BE2C (cell line): ENCODE results near the gene WDR93.
"Not testable (repeated sequence)": the region's sequence is repeated elsewhere in the genome, so short reads cannot be mapped to it uniquely, and the experiment has no call there.

Experiments used
- DNase-seq: peaks from one replicate; pipeline ENCODE4 v3.0.0-alpha.2; 2020
- H3K27me3 ChIP-seq: fragments of 250-450 bp; sonication (Bioruptor Pico); 2 replicates; pipeline ENCODE4 v1.5.1; 2020; ENCODE audit warnings: mild to moderate bottlenecking
- H3K36me3 ChIP-seq: fragments of 250-450 bp; sonication (Bioruptor Pico); 2 replicates; pipeline ENCODE4 v1.5.1; 2020; ENCODE audit warnings: mild to moderate bottlenecking
- H3K4me1 ChIP-seq: fragments of 250-450 bp; sonication (Bioruptor Pico); 2 replicates; pipeline ENCODE4 v1.5.1; 2020
- H3K4me3 ChIP-seq: 2 replicates; pipeline ENCODE4 v1.5.1; 2011; ENCODE audit warnings: low read depth, low read length
- H3K9me3 ChIP-seq: fragments of 250-450 bp; sonication (Bioruptor Pico); 2 replicates; pipeline ENCODE4 v1.5.1; 2020
- TF ChIP-seq, protein P1 (sequence below): IDR thresholded peaks from 2 replicates; pipeline ENCODE4 v1.5.1; 2012; ENCODE audit warnings: mild to moderate bottlenecking, low read depth, low read length

The WDR93 gene

DNA sequence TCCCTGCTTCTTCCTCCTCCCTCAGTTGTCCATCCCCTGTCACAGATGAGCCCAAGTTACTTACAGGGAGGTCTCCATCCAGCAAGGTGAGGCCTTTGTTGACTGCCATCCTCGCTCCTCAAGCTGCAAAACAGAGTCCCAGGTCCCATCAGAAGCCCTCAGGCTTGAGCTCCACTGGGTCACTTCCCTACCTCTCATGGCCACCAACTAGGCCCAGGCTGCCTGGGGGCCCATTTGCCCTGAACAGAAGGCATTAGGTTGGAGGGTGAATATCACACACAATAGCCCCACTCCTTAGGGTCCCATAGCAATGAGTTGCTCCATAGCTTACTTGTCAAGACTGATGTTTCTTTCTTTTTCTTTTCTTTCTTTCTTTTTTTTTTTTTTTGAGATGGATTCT lies 13.2 kb upstream of the WDR93 start:
- TF ChIP-seq, protein P1, sequence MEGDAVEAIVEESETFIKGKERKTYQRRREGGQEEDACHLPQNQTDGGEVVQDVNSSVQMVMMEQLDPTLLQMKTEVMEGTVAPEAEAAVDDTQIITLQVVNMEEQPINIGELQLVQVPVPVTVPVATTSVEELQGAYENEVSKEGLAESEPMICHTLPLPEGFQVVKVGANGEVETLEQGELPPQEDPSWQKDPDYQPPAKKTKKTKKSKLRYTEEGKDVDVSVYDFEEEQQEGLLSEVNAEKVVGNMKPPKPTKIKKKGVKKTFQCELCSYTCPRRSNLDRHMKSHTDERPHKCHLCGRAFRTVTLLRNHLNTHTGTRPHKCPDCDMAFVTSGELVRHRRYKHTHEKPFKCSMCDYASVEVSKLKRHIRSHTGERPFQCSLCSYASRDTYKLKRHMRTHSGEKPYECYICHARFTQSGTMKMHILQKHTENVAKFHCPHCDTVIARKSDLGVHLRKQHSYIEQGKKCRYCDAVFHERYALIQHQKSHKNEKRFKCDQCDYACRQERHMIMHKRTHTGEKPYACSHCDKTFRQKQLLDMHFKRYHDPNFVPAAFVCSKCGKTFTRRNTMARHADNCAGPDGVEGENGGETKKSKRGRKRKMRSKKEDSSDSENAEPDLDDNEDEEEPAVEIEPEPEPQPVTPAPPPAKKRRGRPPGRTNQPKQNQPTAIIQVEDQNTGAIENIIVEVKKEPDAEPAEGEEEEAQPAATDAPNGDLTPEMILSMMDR = no peak

DNA sequence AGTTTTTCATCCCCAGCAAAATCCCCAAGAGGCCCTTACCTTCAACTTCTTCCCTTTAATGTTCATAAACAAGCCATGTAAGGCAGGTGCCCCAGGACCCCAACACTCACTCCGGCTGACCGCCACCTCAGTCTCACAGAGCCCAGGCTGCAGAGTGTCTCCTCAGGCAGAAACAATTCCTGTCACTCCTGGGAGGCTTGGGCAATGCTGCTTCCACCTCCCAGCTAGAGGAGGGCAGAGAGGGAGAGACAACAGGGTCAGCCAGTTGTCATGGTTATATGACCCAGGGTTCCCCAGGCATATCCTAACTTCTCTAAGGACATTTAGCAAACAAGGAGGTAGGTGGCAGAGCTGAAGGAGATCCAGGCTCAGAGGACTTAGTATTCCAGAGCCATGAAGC lies 11.4 kb upstream of the WDR93 start, which contains the start of gene PLIN1:
Gene PLIN1, minus strand, starts transcription at position 156 of the 400 bp plus-strand sequence. CDS start 1,878 bp downstream, outside the sequence.
- DNase-seq = no peak
- TF ChIP-seq, protein P1 = no peak
- H3K4me3 ChIP-seq = no peak within 1 kb of the TSS
- no peaks in the 10 kb centered on the region for H3K4me1 ChIP-seq
- H3K9me3 ChIP-seq = no peaks in the 10 kb centered on the region
- no peaks in the 10 kb centered on the region for H3K36me3 ChIP-seq
- no peaks in the 10 kb centered on the region for H3K27me3 ChIP-seq

More for the DNA sequence above, 13.2 kb upstream of the WDR93 start:
- Histone ChIP-seq H3K4me1 (peaks cover 15% of the 10 kb centered on the region), H3K4me3 (no peak overlapping the region), H3K27me3 (no peaks in the 10 kb centered on the region), H3K36me3 (no peaks in the 10 kb centered on the region), H3K9me3 (no peaks in the 10 kb centered on the region)
- DNase-seq = no peak

DNA sequence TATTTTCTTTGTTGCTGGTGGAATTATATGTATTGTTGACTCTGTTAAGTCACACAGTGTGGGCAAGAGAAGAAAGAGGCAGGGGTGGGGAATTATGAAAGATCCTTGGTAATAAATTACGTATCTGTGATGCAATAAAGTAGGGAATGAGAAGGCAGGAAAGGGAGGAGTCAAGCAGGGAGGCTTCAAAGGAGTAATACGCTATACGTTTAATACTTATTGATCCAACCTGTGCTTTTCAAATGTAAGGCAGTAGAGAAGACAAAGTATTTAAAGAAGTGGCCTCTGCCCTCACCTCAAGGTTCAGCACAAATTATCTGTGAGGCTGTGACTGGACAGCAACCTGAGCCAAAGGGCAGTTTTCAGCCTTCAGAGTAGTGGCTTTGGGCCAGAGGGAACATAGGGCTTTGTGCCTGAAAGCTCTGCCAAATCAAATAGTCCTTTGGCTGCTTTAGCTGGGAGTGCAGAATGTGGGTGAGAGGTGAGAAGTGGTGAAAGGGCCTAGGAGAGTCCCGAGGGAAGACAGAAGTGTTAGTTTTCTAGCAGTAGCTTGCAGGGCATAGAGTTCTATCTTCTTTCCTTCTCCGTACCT lies 10.2 kb upstream of the WDR93 start:
- no peaks in the 10 kb centered on the region for H3K36me3 ChIP-seq
- TF ChIP-seq, protein P1 = no peak
- no peak for DNase-seq
- no peaks in the 10 kb centered on the region for H3K27me3 ChIP-seq
- no peaks in the 10 kb centered on the region for H3K4me1 ChIP-seq
- H3K9me3 ChIP-seq = no peaks in the 10 kb centered on the region
- no peak overlapping the region for H3K4me3 ChIP-seq

- Histone ChIP-seq H3K4me1 (peaks cover 2% of the 10 kb centered on the region; the same call in 1 of the 2 replicates), H3K36me3 (no peaks in the 10 kb centered on the region; the same call in 1 of the 2 replicates), H3K9me3 (no peaks in the 10 kb centered on the region), H3K4me3 (no peak overlapping the region), H3K27me3 (no peaks in the 10 kb centered on the region)
- TF ChIP-seq, protein P1 = no peak
- DNase-seq = no peak
Measured at GRCh38 chr15:89681146-89681545, 9.5 kb upstream of the WDR93 start.

DNA sequence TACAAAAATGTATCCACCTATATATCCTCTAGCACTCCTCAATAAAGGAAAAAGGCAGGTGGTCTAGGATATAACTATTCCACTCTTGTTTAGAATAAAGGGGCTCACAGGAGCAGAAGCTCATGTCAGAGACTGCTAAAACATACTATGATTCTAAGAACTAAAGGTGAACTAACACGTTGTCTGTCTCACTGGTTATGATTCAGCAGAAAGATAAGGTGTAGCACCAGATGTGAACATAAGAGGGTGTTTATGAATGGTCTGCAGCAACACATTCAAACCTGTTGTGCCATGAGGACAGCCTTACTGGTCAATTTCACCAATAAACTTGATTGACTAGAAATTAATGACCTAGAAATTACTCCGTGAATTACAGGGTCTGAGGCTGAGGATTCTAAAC lies 4.6 kb upstream of the WDR93 start:
- no peak overlapping the region for H3K4me3 ChIP-seq
- H3K27me3 ChIP-seq = no peaks in the 10 kb centered on the region
- DNase-seq = no peak
- peaks cover 2% of the 10 kb centered on the region; the same call in 1 of the 2 replicates for H3K4me1 ChIP-seq
- no peaks in the 10 kb centered on the region for H3K9me3 ChIP-seq
- no peaks in the 10 kb centered on the region; the same call in 1 of the 2 replicates for H3K36me3 ChIP-seq
- TF ChIP-seq, protein P1 = no peak

DNA sequence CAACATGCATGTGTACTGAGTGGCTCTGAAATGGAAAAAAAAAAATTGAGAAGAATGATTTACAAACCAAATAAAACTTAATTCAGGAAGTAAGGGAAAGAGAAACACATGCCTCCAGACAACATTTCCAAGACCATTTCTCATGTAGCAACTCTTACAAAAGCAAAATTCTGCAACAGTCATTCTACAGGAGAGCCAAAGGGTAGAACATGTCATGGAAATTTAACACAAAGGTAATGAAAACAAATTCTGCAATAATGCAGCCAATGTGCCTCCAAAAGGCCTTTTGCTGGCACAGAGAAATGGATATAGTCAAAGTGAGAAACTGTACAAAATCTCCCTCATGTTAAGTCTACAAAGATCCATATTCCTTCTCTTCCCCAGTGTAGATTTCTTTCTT lies 4.1 kb upstream of the WDR93 start:
- no peaks in the 10 kb centered on the region for H3K27me3 ChIP-seq
- no peak overlapping the region for H3K4me3 ChIP-seq
- no peaks in the 10 kb centered on the region; the same call in 1 of the 2 replicates for H3K36me3 ChIP-seq
- no peak for DNase-seq
- H3K4me1 ChIP-seq = peaks cover 2% of the 10 kb centered on the region; the same call in 1 of the 2 replicates
- H3K9me3 ChIP-seq = no peaks in the 10 kb centered on the region
- TF ChIP-seq, protein P1 = no peak

DNA sequence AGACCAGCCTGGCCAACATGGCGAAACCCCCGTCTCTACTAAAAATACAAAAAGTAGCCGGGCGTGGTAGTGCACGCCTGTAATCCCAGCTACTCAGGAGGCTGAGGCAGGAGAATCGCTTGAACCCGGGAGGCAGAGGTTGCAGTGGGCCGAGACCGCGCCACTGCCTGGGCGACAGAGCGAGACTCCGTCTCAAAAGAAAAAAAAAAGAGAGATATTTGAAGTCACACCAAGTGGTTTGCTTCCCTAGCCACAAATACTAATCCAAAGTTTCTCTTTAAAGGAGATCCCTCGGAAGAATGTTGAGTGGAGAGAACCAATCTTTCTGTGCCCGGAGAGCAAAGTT lies 708 bp upstream of the WDR93 start:
- peak overlapping the region; percentile 96 for H3K4me3 ChIP-seq
- H3K4me1 ChIP-seq, H3K9me3 ChIP-seq, DNase-seq, H3K27me3 ChIP-seq, H3K36me3 ChIP-seq: not testable (repeated sequence)
